Liver (tissue), 9 donors: ENCODE results near the gene PRRT1B. TPM values are rescaled to one million over a fixed set of nuclear protein-coding genes. Genes with fewer than 3 reads are reported as not detected.

Experiments
- DNase-seq: peaks from one replicate; pipeline ENCODE4 v3.0.0-alpha.2; 2017; ENCODE audit warnings: low spot score
- H3K27ac ChIP-seq, 2 donors: one replicate each; pipeline ENCODE4 v1.7.0; 2013; ENCODE audit warnings: inconsistent platforms in 2 of 2, low read length in 2 of 2, control low read depth in 1 of 2, low read depth in 1 of 2, mild to moderate bottlenecking in 1 of 2
- H3K27me3 ChIP-seq, 4 donors: one replicate each; pipeline versions ENCODE4 v1.6.1 to v1.7.0; 2013; ENCODE audit warnings: low read length in 3 of 4, inconsistent platforms in 1 of 4, mild to moderate bottlenecking in 1 of 4, moderate library complexity in 1 of 4; ENCODE audit not compliant: control insufficient read depth in 4 of 4, insufficient read depth in 4 of 4
- H3K36me3 ChIP-seq, 4 donors: one replicate each; pipeline versions ENCODE4 v1.6.1 to v1.7.0; 2013; ENCODE audit warnings: low read length in 3 of 4, mild to moderate bottlenecking in 3 of 4, low read depth in 1 of 4, moderate library complexity in 1 of 4; ENCODE audit not compliant: control insufficient read depth in 4 of 4, insufficient read depth in 3 of 4
- H3K4me1 ChIP-seq, 4 donors: one replicate each; pipeline versions ENCODE4 v1.6.1 to v1.7.0; 2013; ENCODE audit warnings: low read length in 3 of 4, mild to moderate bottlenecking in 3 of 4, moderate library complexity in 1 of 4; ENCODE audit not compliant: control insufficient read depth in 4 of 4, insufficient read depth in 4 of 4
- H3K4me3 ChIP-seq, 3 donors: one replicate each; pipeline versions ENCODE4 v1.6.1 to v1.7.0; 2013; ENCODE audit warnings: low read length in 3 of 3, control low read depth in 1 of 3, low read depth in 1 of 3, mild to moderate bottlenecking in 1 of 3
- H3K9ac ChIP-seq, 2 donors: one replicate each; pipeline ENCODE4 v1.7.0; 2013; ENCODE audit warnings: low read length in 2 of 2, mild to moderate bottlenecking in 2 of 2, moderate library complexity in 2 of 2, control low read depth in 1 of 2, low read depth in 1 of 2
- H3K9me3 ChIP-seq, 4 donors: one replicate each; pipeline versions ENCODE4 v1.6.1 to v1.7.0; 2013; ENCODE audit warnings: low read length in 3 of 4; ENCODE audit not compliant: control insufficient read depth in 4 of 4
- ATF3 ChIP-seq: IDR thresholded peaks from 2 replicates; pipeline ENCODE4 v1.6.1; 2016; ENCODE audit warnings: antibody characterized with exemption
- CTCF ChIP-seq: fragments of 150-350 bp; IDR thresholded peaks from 2 replicates; pipeline ENCODE4 v1.5.1; 2017; ENCODE audit warnings: improper control_type of control experiment, low read depth, low read length; ENCODE audit not compliant: missing input control
- EGR1 ChIP-seq, 2 donors: IDR thresholded peaks; 2 replicates each; pipeline ENCODE4 v1.6.1; 2016 to 2018; ENCODE audit warnings: antibody characterized with exemption in 2 of 2, low read depth in 2 of 2
- FOXA1 ChIP-seq: IDR thresholded peaks from 2 replicates; pipeline ENCODE4 v1.6.1; 2016; ENCODE audit warnings: antibody characterized with exemption
- FOXA2 ChIP-seq: IDR thresholded peaks from 2 replicates; pipeline ENCODE4 v1.6.1; 2016; ENCODE audit warnings: antibody characterized with exemption
- GABPA ChIP-seq, 2 donors: IDR thresholded peaks in 1 of 2; conservative IDR thresholded peaks in 1 of 2; 2 replicates each; pipeline ENCODE4 v1.6.1; 2016; ENCODE audit warnings: antibody characterized with exemption in 2 of 2, mild to moderate bottlenecking in 1 of 2, moderate library complexity in 1 of 2
- HNF4G ChIP-seq: IDR thresholded peaks from 2 replicates; pipeline ENCODE4 v1.6.1; 2016; ENCODE audit warnings: antibody characterized with exemption
- JUND ChIP-seq, 2 donors: IDR thresholded peaks; 2 replicates each; pipeline ENCODE4 v1.6.1; 2016; ENCODE audit warnings: antibody characterized with exemption in 2 of 2
- RAD21 ChIP-seq, 2 donors: IDR thresholded peaks; 2 replicates each; pipeline ENCODE4 v1.6.1; 2016; ENCODE audit warnings: antibody characterized with exemption in 2 of 2, mild to moderate bottlenecking in 2 of 2
- REST ChIP-seq: IDR thresholded peaks from 2 replicates; pipeline ENCODE4 v1.6.1; 2016; ENCODE audit warnings: antibody characterized with exemption, mild to moderate bottlenecking
- RXRA ChIP-seq, 2 donors: IDR thresholded peaks; 2 replicates each; pipeline ENCODE4 v1.6.1; 2017 to 2018; ENCODE audit warnings: antibody characterized with exemption in 2 of 2, mild to moderate bottlenecking in 1 of 2
- SP1 ChIP-seq: IDR thresholded peaks from 2 replicates; pipeline ENCODE4 v1.6.1; 2018; ENCODE audit warnings: antibody characterized with exemption, mild to moderate bottlenecking
- TAF1 ChIP-seq: conservative IDR thresholded peaks from 2 replicates; pipeline ENCODE4 v1.6.1; 2016; ENCODE audit warnings: antibody characterized with exemption, mild to moderate bottlenecking
- YY1 ChIP-seq: IDR thresholded peaks from 2 replicates; pipeline ENCODE4 v1.6.1; 2016; ENCODE audit warnings: antibody characterized with exemption, mild to moderate bottlenecking
- ZBTB33 ChIP-seq: IDR thresholded peaks from 2 replicates; pipeline ENCODE4 v1.6.1; 2016; ENCODE audit warnings: antibody characterized with exemption
- WGBS: extraction: QIAGEN DNeasy Blood & Tissue Kit; methylation state at CpG from one replicate; pipeline ENCODE4 v1.1.7; 2013; 5-methylcytosine and 5-hydroxymethylcytosine counted together
- polyA plus RNA-seq, 2 donors: library from polyadenylated mRNA; stranded (reverse) in 1 of 2; unstranded in 1 of 2; fragments of 200-250 nt in 1 of 2; fragments of >200 nt in 1 of 2; fragmentation: Nextera tagmentation in 1 of 2; extraction: Ambion mirVana in 1 of 2; gene quantifications; one replicate each; pipeline versions ENCODE4 v1.2.1 to v1.2.3, GENCODE V29; 2013 to 2015
- total RNA-seq, 2 donors: library from RNA; depleted of rRNA; stranded (reverse); fragments of >200 nt; gene quantifications; one replicate each; pipeline ENCODE4 v1.2.3, GENCODE V29; 2014
- donor health status: healthy.
- donor health status: healthy.
- donor health status: healthy.
- donor health status: healthy.
- donor health status: healthy.

PRRT1B gene
- total and polyA plus RNA-seq, 4 donors: 0.15 to 1.9 (median 1.4) TPM

GRCh38 chr9:131521203-131521602 lies 24.1 kb upstream of the PRRT1B start:
- Histone ChIP-seq H3K36me3 (peaks cover 10 to 76% (median 43%) of the 10 kb centered on the region in 4 donors), H3K9ac (no peak overlapping the region), H3K9me3 (peaks cover 0 to 2% (median 0%) of the 10 kb centered on the region in 4 donors), H3K27ac (no peak overlapping the region), H3K4me3 (no peak overlapping the region), H3K27me3 (no peaks in the 10 kb centered on the region), H3K4me1 (no peaks in the 10 kb centered on the region)
- 96% methylated on average over 10 of the region's 10 CpGs for WGBS
- no peak for DNase-seq
- TF ChIP-seq SP1: no peak
- TF ChIP-seq CTCF: no peak
- TF ChIP-seq EGR1 (IDR thresholded peaks at IDR 0.05; ENCODE audit: low read depth in 2 of 2): no peak
- TF ChIP-seq FOXA2: no peak
- TF ChIP-seq YY1: no peak
- no peak for TF ChIP-seq ZBTB33
- no peak for TF ChIP-seq JUND (IDR thresholded peaks at IDR 0.05)
- no peak for TF ChIP-seq RXRA (IDR thresholded peaks at IDR 0.05)
- TF ChIP-seq FOXA1: no peak
- no peak for TF ChIP-seq TAF1
- TF ChIP-seq REST: no peak
- TF ChIP-seq GABPA (IDR thresholded peaks at IDR 0.05 in 1 of 2, conservative IDR thresholded peaks at IDR 0.05 in 1 of 2): no peak
- TF ChIP-seq RAD21 (IDR thresholded peaks at IDR 0.05): no peak
- no peak for TF ChIP-seq ATF3

GRCh38 chr9:131521822-131522221 lies 23.5 kb upstream of the PRRT1B start:
- no peak for DNase-seq
- Histone ChIP-seq H3K36me3 (peaks cover 10 to 80% (median 42%) of the 10 kb centered on the region in 4 donors), H3K9ac (no peak overlapping the region), H3K4me1 (no peaks in the 10 kb centered on the region), H3K27ac (no peak overlapping the region), H3K4me3 (no peak overlapping the region), H3K27me3 (no peaks in the 10 kb centered on the region), H3K9me3 (no peaks in the 10 kb centered on the region)
- 97% methylated on average over 13 of the region's 13 CpGs for WGBS
- TF ChIP-seq JUND (IDR thresholded peaks at IDR 0.05): no peak
- TF ChIP-seq GABPA (IDR thresholded peaks at IDR 0.05 in 1 of 2, conservative IDR thresholded peaks at IDR 0.05 in 1 of 2): no peak
- TF ChIP-seq FOXA1: no peak
- no peak for TF ChIP-seq CTCF
- TF ChIP-seq ATF3: no peak
- TF ChIP-seq TAF1: no peak
- no peak for TF ChIP-seq HNF4G
- TF ChIP-seq REST: no peak
- TF ChIP-seq RAD21 (IDR thresholded peaks at IDR 0.05): no peak
